GM12878 (cell line): Measurements from ENCODE around the gene TRNT1. TPM values are rescaled to one million over a fixed set of nuclear protein-coding genes. Genes with fewer than 3 reads are reported as not detected.

ENCODE experiments used
- ATAC-seq: fragments of 200-7000 bp; cut with Tn5 transposase; 3 replicates; pipeline ENCODE4 v1.9.1; 2020; ENCODE audit warnings: mild to moderate bottlenecking, moderate library complexity
- BruUV-seq: library from RNA; stranded (reverse); fragments of 400-500 nt; replicated peaks from 2 replicates; lab custom pipeline; 2021; lab: Mats Ljungman, UMichigan
- CTCF ChIA-PET: fragments of 300-600 bp; sonication (Branson Sonifier 250); formaldehyde crosslinking; extraction: SDS; loops from one replicate; lab custom pipeline; 2021; ENCODE audit warnings: inconsistent platforms; lab: Yijun Ruan, JAX
- POLR2A ChIA-PET: fragments of 350-600 bp; formaldehyde crosslinking; extraction: SDS; loops from one replicate; lab custom pipeline; 2021; ENCODE audit warnings: inconsistent platforms; lab: Charles Lee
- RAD21 ChIA-PET: fragments of 300-600 bp; sonication (Branson Sonifier 250); formaldehyde crosslinking; loops from one replicate; lab custom pipeline; 2023; ENCODE audit warnings: antibody characterized with exemption; ENCODE audit not compliant: unreplicated experiment; lab: Charles Lee
- SMC1A ChIA-PET: fragments of 300-600 bp; sonication (Branson Sonifier 250); formaldehyde crosslinking; loops from one replicate; lab custom pipeline; 2023; ENCODE audit not compliant: unreplicated experiment, uncharacterized antibody; lab: Charles Lee
- DNase-seq: peaks from one replicate; pipeline ENCODE4 v3.0.0-alpha.2; 2011; ENCODE audit warnings: low read depth, low spot score
- FAIRE-seq: peaks from 3 replicates; lab custom pipeline; 2011; peaks lifted over from hg19 to GRCh38; lab: Jason Lieb, UNC
- H2AFZ ChIP-seq: 2 replicates; pipeline ENCODE4 v1.6.0; 2011; ENCODE audit warnings: low read depth, low read length, control low read depth; ENCODE audit not compliant: control insufficient read depth
- H3K27ac ChIP-seq: 2 replicates; pipeline ENCODE4 v1.5.1; 2011; ENCODE audit warnings: control low read depth; ENCODE audit not compliant: control insufficient read depth, insufficient read depth
- H3K27me3 ChIP-seq, 2 experiments: replicated peaks in 1 of 2; 2 replicates each; pipeline versions ENCODE4 v1.6.0 to v1.6.1; 2011; ENCODE audit warnings: low read length in 1 of 2; ENCODE audit not compliant: control insufficient read depth in 2 of 2, insufficient read depth in 2 of 2
- H3K36me3 ChIP-seq, 2 experiments: 2 replicates each; pipeline ENCODE4 v1.5.1; 2011; ENCODE audit warnings: low read length in 1 of 2; ENCODE audit not compliant: control insufficient read depth in 2 of 2, insufficient read depth in 2 of 2
- H3K4me1 ChIP-seq: 2 replicates; pipeline ENCODE4 v1.6.1; 2011; ENCODE audit warnings: mild to moderate bottlenecking, low read length, moderate library complexity, mixed read lengths; ENCODE audit not compliant: control insufficient read depth, insufficient read depth
- H3K4me2 ChIP-seq: 2 replicates; pipeline ENCODE4 v1.6.0; 2011; ENCODE audit warnings: control low read depth; ENCODE audit not compliant: control insufficient read depth, insufficient read depth
- H3K4me3 ChIP-seq: fragments of 200-600 bp; sonication (generic); 2 replicates; pipeline ENCODE4 v1.5.1; 2016
- H3K79me2 ChIP-seq: 2 replicates; pipeline ENCODE4 v1.6.0; 2011; ENCODE audit warnings: low read length; ENCODE audit not compliant: control insufficient read depth, insufficient read depth
- H3K9ac ChIP-seq: 2 replicates; pipeline ENCODE4 v1.8.0; 2011; ENCODE audit warnings: low read length, control low read depth, mixed read lengths; ENCODE audit not compliant: control insufficient read depth, insufficient read depth
- H3K9me3 ChIP-seq: replicated peaks from 3 replicates; pipeline ENCODE4 v1.5.1; 2011; ENCODE audit warnings: mild to moderate bottlenecking, low read length; ENCODE audit not compliant: control insufficient read depth, insufficient read depth
- H4K20me1 ChIP-seq: 2 replicates; pipeline ENCODE4 v1.6.0; 2011; ENCODE audit not compliant: control insufficient read depth, insufficient read depth
- ATF2 ChIP-seq: IDR thresholded peaks from 2 replicates; pipeline ENCODE4 v1.6.1; 2012; ENCODE audit warnings: low read length, inconsistent platforms
- E2F4 ChIP-seq: IDR thresholded peaks from 2 replicates; pipeline ENCODE4 v1.6.1; 2012; ENCODE audit warnings: low read depth, low read length, improper control_type of control experiment
- E2F8 ChIP-seq: fragments of 450-650 bp; IDR thresholded peaks from 2 replicates; pipeline ENCODE4 v1.6.1; 2018; ENCODE audit warnings: mild to moderate bottlenecking, low read depth, moderate library complexity; ENCODE audit not compliant: partially characterized antibody
- EGR1 ChIP-seq, 2 experiments: IDR thresholded peaks; 1 replicate in 1 of 2; 2 replicates in 1 of 2; pipeline ENCODE4 v1.6.1; 2011 to 2012; ENCODE audit warnings: low read depth in 2 of 2, low read length in 2 of 2, borderline replicate concordance in 1 of 2, mild to moderate bottlenecking in 1 of 2, moderate library complexity in 1 of 2
- FOS ChIP-seq: IDR thresholded peaks from 3 replicates; pipeline ENCODE4 v1.6.1; 2011; ENCODE audit warnings: borderline replicate concordance; ENCODE audit not compliant: insufficient read length; ENCODE audit errors: extremely low read depth
- NFIC ChIP-seq: IDR thresholded peaks from 2 replicates; pipeline ENCODE4 v1.6.1; 2012; ENCODE audit warnings: low read depth, mild to moderate bottlenecking, inconsistent platforms, low read length, moderate library complexity
- NFYB ChIP-seq: IDR thresholded peaks from 2 replicates; pipeline ENCODE4 v1.6.1; 2011; ENCODE audit warnings: low read depth, mild to moderate bottlenecking, low read length, improper control_type of control experiment, moderate library complexity; ENCODE audit not compliant: insufficient read depth
- NR2C1 ChIP-seq: fragments of 450-650 bp; IDR thresholded peaks from 2 replicates; pipeline ENCODE4 v1.6.1; 2017; ENCODE audit warnings: antibody characterized with exemption, mild to moderate bottlenecking, moderate library complexity
- NR2F1 ChIP-seq: fragments of 450-650 bp; conservative IDR thresholded peaks from 2 replicates; pipeline ENCODE4 v1.6.1; 2017; ENCODE audit warnings: mild to moderate bottlenecking
- TBL1XR1 ChIP-seq: IDR thresholded peaks from 2 replicates; pipeline ENCODE4 v1.6.1; 2012; ENCODE audit warnings: low read depth, low read length, improper control_type of control experiment
- ZBED1 ChIP-seq: IDR thresholded peaks from 2 replicates; pipeline ENCODE4 v1.6.1; 2016; ENCODE audit warnings: borderline replicate concordance
- WGBS: methylation state at CpG from one replicate; pipeline ENCODE4 v1.1.6; 2016; ENCODE audit warnings: low lambda C conversion rate; ENCODE audit not compliant: insufficient replicate concordance, insufficient coverage; ENCODE audit errors: missing lambda C conversion rate; 5-methylcytosine and 5-hydroxymethylcytosine counted together
- in situ Hi-C: fragments of 300-500 bp; cut with MboI; formaldehyde crosslinking; loops from 9 replicates; pipeline ENCODE4 v1.14.3; 2018; ENCODE audit warnings: mixed read lengths
- intact Hi-C: fragments of 100-400 bp; cut with micrococcal nuclease; formaldehyde crosslinking; loops from one replicate; pipeline ENCODE4 v1.14.2; 2022; ENCODE audit not compliant: unreplicated experiment
- polyA plus RNA-seq, 11 experiments: library from polyadenylated mRNA; depleted of rRNA in 4 of 11; unstranded in 6 of 11; stranded (reverse) in 5 of 11; fragments of >200 nt; fragmentation: Nextera tagmentation in 4 of 11; fragmentation: Illumina TruSeq in 1 of 11; extraction: Ambion mirVana in 4 of 11; extraction: Trizol in 1 of 11; gene quantifications; 1 replicate in 1 of 11; 2 replicates in 10 of 11; pipeline versions ENCODE4 v1.2.1 to v1.2.3, GENCODE V29; 2011 to 2016; ENCODE audit warnings: inconsistent platforms in 2 of 11, missing spikeins in 2 of 11, low read depth in 1 of 11
- total RNA-seq, 4 experiments: library from RNA; depleted of rRNA in 3 of 4; stranded (reverse); fragments of >200 nt in 3 of 4; fragmentation: Illumina TruSeq in 1 of 4; extraction: Trizol in 1 of 4; gene quantifications; 2 replicates each; pipeline versions ENCODE4 v1.2.1 to v1.2.3, GENCODE V29; 2013 to 2021

Gene TRNT1
- total and polyA plus RNA-seq, 10 of the 15 experiments (the other 5 are each of a cell fraction or from before 2014, with no cell fraction given), result 28.6 to 54.9 (median 36.6) TPM

- no peaks in the 10 kb centered on the region for H3K27me3 ChIP-seq
- peaks cover 33% of the 10 kb centered on the region for H3K4me1 ChIP-seq
- in situ Hi-C loops (no loop called here), intact Hi-C loops (no loop called here)
- ChIA-PET SMC1A (no interaction called here), CTCF (no interaction called here), POLR2A (no interaction called here), RAD21 (no interaction called here)
- TF ChIP-seq NR2C1 (no peak), NFYB (no peak), ZBED1 (no peak), FOS (no peak), E2F4 (no peak)
- H3K79me2 ChIP-seq, result no peaks in the 10 kb centered on the region
- no peak overlapping the region for H3K4me2 ChIP-seq
- no peak overlapping the region for H3K9ac ChIP-seq
- no peaks in the 10 kb centered on the region for H3K36me3 ChIP-seq
- WGBS, result 75% methylated on average over 4 of the region's 4 CpGs
- H3K4me3 ChIP-seq, result no peak overlapping the region
- no peaks in the 10 kb centered on the region for H4K20me1 ChIP-seq
- no peak for DNase-seq
- no peaks in the 10 kb centered on the region for H3K9me3 ChIP-seq
- H3K27ac ChIP-seq, result no peak overlapping the region
- FAIRE-seq, result no peak
- no peak for ATAC-seq
- no TSS peak for BruUV-seq
- no peak overlapping the region for H2AFZ ChIP-seq
Observed at GRCh38 chr3:3113042-3113709, 13.6 kb upstream of the TRNT1 start.

- no TSS peak for BruUV-seq
- Histone ChIP-seq H3K27ac (no peak overlapping the region), H3K36me3 (no peaks in the 10 kb centered on the region), H2AFZ (no peak overlapping the region), H3K9ac (no peak overlapping the region), H3K4me3 (no peak overlapping the region), H3K4me2 (no peak overlapping the region), H3K4me1 (peaks cover 12% of the 10 kb centered on the region; the same call in 1 of the 2 replicates), H3K27me3 (no peaks in the 10 kb centered on the region; a peak in 1 of 4 replicates), H3K9me3 (no peaks in the 10 kb centered on the region), H3K79me2 (no peaks in the 10 kb centered on the region), H4K20me1 (no peaks in the 10 kb centered on the region)
- FAIRE-seq, result no peak
- intact Hi-C loops, result no loop called here
- 45% methylated on average over 2 of the region's 2 CpGs for WGBS
- SMC1A ChIA-PET, result interaction anchor here (0.6 kb wide), 1 partner anchor 1683 kb away, joined by 3 read pairs; no protein-coding TSS in a partner anchor
- no peak for DNase-seq
- CTCF ChIA-PET, result no interaction called here
- no peak for ATAC-seq
- RAD21 ChIA-PET, result no interaction called here
- in situ Hi-C loops, result no loop called here
- POLR2A ChIA-PET, result no interaction called here
- no peak for TF ChIP-seq ATF2
- no peak for TF ChIP-seq E2F8
- no peak for TF ChIP-seq NFIC
- TF ChIP-seq TBL1XR1, result no peak
- TF ChIP-seq NR2F1, result no peak
- TF ChIP-seq EGR1 (IDR thresholded peaks at IDR 0.05; ENCODE audit: borderline replicate concordance in 1 of 2, low read depth in 2 of 2, low read length in 2 of 2), result no peak
Observed at GRCh38 chr3:3117651-3118050, 9.1 kb upstream of the TRNT1 start.
